Umbilical cord (tissue), 2 donors: ENCODE measurements around the gene PLCB1. TPM values are rescaled to one million over a fixed set of nuclear protein-coding genes. Genes with fewer than 3 reads are reported as not detected.

ENCODE experiments used
- DNase-seq: peaks from one replicate; pipeline ENCODE4 v3.0.0-alpha.2; 2015; ENCODE audit warnings: low spot score
- total RNA-seq: library from RNA; depleted of rRNA; stranded (reverse); fragments of >200 nt; gene quantifications from one replicate; pipeline ENCODE4 v1.2.3, GENCODE V29; 2014; ENCODE audit warnings: low replicate concordance; ENCODE audit not compliant: insufficient read depth

Gene PLCB1
- total RNA-seq, 1 donor from 2014 or later, result 49.1 TPM

GRCh38 chr20:8400486-8400885 is 268.4 kb downstream of the PLCB1 start:
- DNase-seq, result no peak

DNA sequence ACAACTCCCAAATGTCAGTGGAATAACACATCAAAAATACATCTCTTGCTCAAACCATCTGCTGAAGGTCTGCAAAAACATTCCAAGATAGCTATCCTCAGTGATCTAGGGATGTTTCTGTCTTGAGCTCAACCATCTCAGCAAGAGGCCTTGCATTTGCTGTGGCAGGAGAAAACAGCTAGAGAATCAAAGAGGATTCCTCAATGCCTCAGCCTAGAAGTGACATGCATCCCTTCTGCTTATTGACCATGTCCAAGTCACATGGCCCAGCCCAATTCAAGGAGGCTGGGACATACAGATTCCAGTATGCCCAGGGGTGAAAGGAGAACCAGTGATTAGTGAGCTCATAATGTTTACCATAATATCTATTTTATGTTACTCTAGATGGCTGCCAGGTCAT is 269.5 kb downstream of the PLCB1 start:
- no peak for DNase-seq

- no peak for DNase-seq
Measured at GRCh38 chr20:8402798-8403197, 270.7 kb downstream of the PLCB1 start.

DNA sequence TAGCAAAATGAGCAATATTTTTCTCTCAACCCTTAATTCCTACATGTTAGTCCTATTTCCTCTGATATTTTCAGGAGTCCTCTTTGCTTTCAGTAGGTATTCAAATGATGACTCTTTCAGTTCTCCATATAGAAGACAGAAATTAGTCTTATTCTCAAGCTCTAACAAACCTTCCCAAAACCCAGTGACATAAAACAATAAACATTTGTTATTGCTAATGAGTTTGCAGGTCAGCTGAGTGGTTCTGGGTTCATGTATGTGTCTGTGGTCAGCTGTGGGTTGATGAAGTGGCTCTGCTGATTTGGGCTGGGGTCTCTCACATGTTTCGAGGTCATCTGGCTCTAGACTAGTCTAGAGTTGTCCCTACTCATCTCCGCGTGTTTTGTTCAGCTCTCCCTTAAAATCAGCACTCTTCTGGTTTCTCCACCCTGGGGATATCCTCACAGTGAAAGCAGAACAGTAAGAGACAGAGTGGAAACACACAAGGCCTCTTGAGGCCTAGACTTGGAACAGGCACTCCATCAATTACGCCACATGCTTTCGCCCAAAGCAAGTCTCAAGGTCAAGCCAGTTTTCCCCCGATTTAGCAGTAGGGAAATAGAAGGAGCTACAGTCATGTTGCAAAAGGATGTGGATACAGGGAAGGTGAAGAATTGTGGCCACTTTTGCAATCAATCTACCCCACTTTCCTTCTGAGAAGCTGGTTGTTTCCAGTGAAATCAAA is 273.0 kb downstream of the PLCB1 start:
- no peak for DNase-seq

DNA sequence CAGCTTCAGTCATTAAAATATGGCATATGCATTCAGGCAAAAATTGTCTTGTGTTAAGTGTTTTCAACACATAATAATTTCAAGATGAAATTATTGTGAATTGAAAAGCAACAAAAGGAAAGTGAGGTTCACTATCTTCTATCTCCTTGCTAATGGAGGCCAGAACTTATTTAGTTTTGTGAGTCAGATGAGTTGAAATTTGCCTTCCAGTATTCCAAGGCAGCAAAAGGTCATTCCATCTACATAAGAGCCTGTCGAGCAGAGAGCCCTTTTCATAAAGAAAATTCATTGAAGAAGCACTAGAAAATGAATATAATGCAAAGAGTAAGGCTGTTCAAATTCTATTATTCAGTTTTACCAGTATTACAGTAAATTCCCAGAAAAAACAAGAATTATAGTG is 274.3 kb downstream of the PLCB1 start:
- no peak for DNase-seq

GRCh38 chr20:8408587-8409307 is 276.7 kb downstream of the PLCB1 start:
- no peak for DNase-seq

DNA sequence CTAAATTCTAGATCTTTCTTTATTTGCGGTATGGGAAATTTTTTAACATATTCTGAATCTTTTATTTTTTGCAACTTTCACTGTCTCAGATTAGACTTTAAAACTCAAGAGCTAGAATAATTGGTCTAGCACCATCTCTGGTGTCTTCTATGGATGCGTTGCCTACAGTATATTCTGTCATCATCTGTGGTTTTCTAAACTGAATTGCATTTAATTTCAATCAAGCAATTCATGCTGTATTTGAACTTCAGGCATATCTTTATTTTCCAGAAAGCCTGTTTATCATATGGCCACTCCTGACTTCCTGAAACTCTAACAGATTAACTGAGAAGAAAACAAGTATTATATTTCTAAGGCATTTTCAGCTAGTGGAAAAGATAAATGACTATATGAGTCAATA is 281.6 kb downstream of the PLCB1 start:
- DNase-seq, result no peak

- no peak for DNase-seq
Measured at GRCh38 chr20:8414586-8415274, 282.7 kb downstream of the PLCB1 start.

- peak; percentile 65 for DNase-seq
Measured at GRCh38 chr20:8421981-8422380, 289.9 kb downstream of the PLCB1 start.

- DNase-seq, result no peak
Measured at GRCh38 chr20:8423482-8423881, 291.4 kb downstream of the PLCB1 start.

DNA sequence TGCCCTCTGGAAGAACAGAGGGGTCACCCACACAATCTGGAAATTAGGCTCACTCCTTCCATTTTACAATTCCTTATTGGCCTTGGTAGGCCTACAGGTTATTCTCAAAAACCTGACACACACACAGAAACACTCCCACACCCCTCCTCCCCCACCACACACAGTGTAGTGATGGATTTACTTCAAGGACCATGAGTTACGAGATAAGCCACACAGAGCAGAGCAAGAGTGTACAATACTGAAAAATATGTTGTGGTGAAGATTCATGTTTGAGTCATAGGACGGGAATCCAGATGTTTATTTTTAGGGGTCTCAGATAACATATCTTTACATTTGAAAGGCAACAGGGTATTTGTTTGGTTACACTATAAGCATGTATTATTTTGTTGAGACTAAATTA is 291.9 kb downstream of the PLCB1 start:
- DNase-seq, result no peak

GRCh38 chr20:8425016-8425415 is 292.9 kb downstream of the PLCB1 start:
- DNase-seq, result no peak

GRCh38 chr20:8425802-8426201 is 293.7 kb downstream of the PLCB1 start:
- DNase-seq, result no peak

DNA sequence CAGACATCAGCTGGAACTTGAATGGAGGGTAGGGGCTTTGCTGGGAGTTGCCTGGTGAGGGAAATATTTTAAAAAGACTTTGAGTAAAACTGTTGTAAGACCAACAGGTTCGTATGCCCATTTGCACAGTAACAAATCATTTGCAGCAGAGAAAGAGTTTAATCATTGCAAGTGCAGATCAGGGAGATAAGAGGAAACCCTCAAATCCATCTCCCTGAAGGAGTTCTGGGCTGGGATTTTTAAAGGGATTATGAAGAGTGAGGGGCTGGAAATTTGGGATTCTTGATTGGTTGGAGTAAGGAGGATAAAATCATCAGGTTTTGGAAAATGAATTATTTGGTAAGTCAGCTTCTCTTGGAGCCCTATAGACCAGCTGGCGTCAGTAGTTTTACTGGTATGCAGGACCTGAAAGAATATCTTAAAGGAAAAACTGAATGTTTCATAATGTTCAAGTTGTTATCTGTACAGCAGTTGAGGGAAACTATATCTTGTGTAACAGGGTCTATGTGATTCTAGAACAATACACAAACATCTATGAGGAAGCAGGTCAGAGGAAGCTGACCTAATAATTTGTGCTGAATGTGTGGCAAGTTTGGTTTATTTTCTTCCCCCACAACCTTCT is 295.5 kb downstream of the PLCB1 start:
- DNase-seq, result peak; percentile 54

DNA sequence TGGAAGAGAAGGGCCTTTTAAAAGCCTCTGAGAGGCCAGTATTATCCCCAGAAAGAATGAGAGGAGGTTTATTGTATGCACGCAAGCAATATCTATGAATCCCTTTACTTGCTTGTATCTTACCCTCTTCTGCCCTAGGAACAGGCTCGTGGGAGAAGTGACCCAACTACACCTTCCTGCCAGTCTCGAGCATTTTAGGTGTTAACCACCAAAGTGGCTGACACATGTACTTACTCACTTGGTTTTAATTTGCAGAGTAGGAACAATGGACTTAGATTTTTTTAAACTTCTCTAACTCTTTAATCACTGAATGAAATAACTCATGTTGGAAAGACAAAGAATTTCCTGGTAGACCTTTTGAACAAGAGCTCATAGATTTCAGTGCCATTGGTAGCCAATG is 296.9 kb downstream of the PLCB1 start:
- no peak for DNase-seq

GRCh38 chr20:8431538-8432434 is 299.7 kb downstream of the PLCB1 start:
- peak; percentile 59 for DNase-seq

- peak; percentile 8 for DNase-seq
Measured at GRCh38 chr20:8432435-8433148, 300.5 kb downstream of the PLCB1 start.

DNA sequence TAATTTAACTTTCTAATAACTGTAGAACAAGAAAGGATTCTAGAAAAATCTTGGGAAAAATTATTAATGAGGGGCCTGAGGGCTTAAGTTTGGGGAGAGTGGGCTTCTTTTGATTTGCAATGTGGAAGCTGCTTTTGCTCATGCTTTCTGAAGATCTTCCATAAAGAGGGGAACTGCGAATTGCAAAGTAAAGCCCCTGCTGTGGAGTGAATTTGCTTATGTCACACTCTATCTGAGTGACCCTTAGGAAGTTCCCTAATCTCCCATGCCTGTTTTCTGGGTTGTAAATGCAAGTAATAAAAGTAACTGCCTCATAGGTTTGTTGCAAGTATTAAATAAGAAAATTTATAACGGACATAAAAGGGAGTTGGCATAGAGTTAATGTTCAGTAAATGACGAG is 301.2 kb downstream of the PLCB1 start:
- no peak for DNase-seq

GRCh38 chr20:8434326-8434876 is 302.3 kb downstream of the PLCB1 start:
- DNase-seq, result no peak
